SU-DHL-6 (cell line): ENCODE data around the gene COQ9.

Experiments
- CTCF ChIP-seq: fragments of 200-600 bp; sonication (generic); IDR thresholded peaks from one replicate; pipeline ENCODE4 v1.5.1; 2017; ENCODE audit warnings: antibody characterized with exemption, mild to moderate bottlenecking, low read length, moderate library complexity; ENCODE audit not compliant: insufficient read depth, poor library complexity, severe bottlenecking
- EZH2phosphoT487 ChIP-seq: fragments of 200-600 bp; sonication (generic), shearing (Covaris generic); conservative IDR thresholded peaks from 2 replicates; pipeline ENCODE4 v1.6.1; 2018; ENCODE audit warnings: mild to moderate bottlenecking, antibody characterized with exemption, low read length, moderate library complexity, mixed read lengths

GRCh38 chr16:57481421-57481820, 34.1 kb downstream of the COQ9 start:
- TF ChIP-seq CTCF (no peak), EZH2phosphoT487 (no peak)
